HG03097 (cell line): ENCODE results near the gene ZNF177.
"Not testable (repeated sequence)": the region's sequence is repeated elsewhere in the genome, so short reads cannot be mapped to it uniquely, and the experiment has no call there.

Experiments used
- ATAC-seq: cut with Tn5 transposase; IDR thresholded peaks from one replicate; pipeline ENCODE4 v1.9.1; 2021; ENCODE audit not compliant: unreplicated experiment, low FRiP score

Gene ZNF177

DNA sequence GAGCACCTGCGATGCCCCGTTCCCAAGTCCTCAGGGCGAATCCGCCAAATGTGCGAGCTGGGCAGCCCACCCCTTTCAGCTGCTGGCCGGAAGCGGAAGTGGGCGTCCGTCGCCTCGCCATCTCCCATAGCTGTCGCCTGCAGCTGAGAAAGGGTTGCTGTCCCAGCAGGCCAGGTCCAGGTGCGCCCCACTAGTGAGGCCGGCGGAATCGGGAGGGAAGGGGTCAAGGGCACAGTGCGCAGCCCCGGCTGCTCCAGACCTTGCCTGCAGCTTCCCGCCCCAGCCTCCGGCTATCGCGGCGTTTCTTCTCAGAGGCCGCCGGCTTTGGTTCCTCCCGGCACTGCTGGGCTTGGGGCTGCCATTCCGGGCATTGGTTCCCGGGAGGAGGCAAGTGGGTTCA is at the start of gene ZNF177:
Gene ZNF177 (plus strand): TSS at position 109 of the 400 bp plus-strand sequence. CDS start 15,299 bp downstream, outside the sequence.
- ATAC-seq: no peak

- no peak for ATAC-seq
Observed at GRCh38 chr19:9313756-9314155, 49.1 kb upstream of the ZNF177 start.

DNA sequence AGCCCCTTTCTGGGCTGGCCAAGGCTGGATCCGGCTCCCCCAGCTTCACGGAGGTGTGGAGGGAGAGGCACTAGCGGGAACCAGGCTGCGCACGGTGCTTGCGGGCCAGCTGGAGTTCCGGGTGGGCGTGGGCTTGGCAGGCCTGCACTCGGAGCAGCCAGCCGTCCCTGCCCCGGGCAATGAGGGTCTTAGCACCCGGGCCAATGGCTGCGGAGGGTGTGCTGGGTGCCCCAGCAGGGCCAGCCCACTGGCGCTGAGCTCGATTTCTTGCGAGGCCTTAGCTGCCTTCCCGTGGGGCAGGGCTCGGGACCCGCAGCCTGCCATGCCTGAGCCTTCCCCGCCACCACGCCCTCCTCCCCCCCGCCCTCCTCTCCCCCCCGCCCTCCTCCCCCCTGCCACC is 41.5 kb upstream of the ZNF177 start:
- ATAC-seq: no peak

- not testable (repeated sequence) for ATAC-seq
Observed at GRCh38 chr19:9321756-9322155, 41.1 kb upstream of the ZNF177 start.

GRCh38 chr19:9322201-9322600 is 40.6 kb upstream of the ZNF177 start:
- ATAC-seq: not testable (repeated sequence)

DNA sequence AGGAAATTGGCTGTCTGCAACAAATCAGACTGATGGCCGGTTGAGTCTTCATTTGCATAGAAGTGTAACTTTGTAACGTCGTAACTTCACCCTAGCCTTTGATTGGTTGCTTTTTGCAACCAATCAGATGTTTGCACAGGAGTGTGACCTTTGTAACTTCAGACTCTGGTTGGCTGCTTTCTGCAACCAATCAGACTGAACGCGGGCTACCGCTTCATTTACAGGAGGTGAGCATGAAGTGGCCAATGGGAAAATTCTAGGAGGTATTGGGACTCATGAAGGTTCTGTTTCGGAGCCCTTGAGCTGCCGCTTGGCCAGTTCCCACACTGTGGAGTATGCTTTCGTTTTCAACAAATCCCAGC is 39.3 kb upstream of the ZNF177 start:
- ATAC-seq: peak; percentile 20

GRCh38 chr19:9323919-9324583 is 38.8 kb upstream of the ZNF177 start, which contains the start of gene ZNF559:
Gene ZNF559 (plus strand): TSS chr19:9324179. CDS start chr19:9338550, 14,371 bp downstream.
- peak; percentile 98 for ATAC-seq

DNA sequence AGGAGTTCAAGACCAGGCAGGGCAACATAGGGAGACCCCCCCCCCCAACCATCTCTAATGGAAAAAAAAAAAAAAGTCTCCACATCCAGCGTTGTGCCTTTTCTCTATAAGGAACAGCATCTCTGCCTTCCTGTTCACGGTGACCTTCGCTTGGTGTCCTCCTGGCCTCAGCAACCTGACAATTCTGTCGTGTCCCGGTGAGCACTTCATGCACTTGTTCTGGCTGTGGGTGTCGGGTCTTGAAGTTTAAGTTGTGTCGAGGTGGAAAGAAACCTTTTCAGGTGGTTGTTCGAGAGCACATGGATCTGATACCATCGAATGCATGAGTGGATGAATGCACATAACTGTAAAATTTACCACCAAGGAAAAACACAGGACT is 38.2 kb upstream of the ZNF177 start:
- no peak for ATAC-seq

GRCh38 chr19:9329999-9330398 is 32.8 kb upstream of the ZNF177 start:
- ATAC-seq: no peak

GRCh38 chr19:9342610-9343304 is 20.1 kb upstream of the ZNF177 start:
- ATAC-seq: no peak

GRCh38 chr19:9345005-9345404 is 17.8 kb upstream of the ZNF177 start:
- no peak for ATAC-seq

DNA sequence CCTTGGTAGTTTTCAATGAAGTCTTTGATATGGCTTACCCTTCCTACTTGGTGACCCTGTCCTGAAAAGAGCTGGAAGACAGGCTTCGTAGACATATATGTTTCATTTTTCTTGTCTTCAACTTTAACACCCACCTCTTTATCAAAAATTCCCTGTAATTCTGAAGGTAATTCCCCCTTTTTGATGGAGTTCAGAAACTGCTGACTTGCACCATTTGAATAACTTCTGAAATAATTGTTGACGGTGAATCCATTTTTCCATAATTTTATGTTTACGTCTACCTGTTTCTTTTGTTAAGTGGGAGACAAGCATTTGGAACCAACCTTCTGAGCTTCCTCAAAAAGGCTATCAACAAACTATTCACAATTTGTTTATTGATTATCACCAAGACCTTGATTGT is 14.6 kb upstream of the ZNF177 start:
- no peak for ATAC-seq

DNA sequence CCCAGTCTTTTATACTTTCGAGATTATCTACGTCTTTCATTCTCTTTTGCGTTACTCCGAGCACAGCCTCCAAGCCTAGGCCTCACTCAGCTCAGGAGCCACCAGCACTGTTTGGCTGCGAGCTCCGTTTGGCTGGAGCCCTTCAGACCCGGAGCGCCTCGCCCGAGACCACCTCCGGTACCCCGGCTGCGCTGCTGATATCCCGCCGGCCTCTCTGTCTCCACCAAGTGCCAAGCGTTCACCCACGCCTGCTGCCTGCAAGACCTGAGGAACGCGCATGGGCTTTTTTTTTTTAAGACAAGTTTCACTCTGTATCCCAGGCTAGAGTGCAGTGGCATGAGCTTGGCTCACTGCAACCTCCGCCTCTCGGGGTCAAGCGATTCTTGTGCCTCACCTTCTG is 14.1 kb upstream of the ZNF177 start:
- no peak for ATAC-seq

DNA sequence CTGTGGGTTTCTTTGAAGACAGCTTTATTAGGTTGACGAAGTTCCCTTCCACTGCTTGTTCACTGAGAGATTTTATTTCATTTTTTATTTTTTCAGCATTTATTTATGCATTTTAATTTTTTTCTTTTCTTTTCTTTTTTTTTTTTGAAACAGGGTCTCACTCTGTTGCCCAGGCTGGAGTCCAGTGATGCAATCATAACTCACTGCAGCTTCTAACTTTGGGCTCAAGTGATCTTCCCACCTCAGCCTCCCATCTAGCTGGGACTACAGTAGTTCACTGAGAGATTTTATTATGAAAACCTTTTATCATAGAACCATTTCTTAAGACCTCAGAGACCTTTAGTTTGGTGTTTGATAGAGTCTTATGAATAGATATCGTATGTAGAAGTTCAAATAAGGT is 10.3 kb upstream of the ZNF177 start:
- ATAC-seq: no peak

DNA sequence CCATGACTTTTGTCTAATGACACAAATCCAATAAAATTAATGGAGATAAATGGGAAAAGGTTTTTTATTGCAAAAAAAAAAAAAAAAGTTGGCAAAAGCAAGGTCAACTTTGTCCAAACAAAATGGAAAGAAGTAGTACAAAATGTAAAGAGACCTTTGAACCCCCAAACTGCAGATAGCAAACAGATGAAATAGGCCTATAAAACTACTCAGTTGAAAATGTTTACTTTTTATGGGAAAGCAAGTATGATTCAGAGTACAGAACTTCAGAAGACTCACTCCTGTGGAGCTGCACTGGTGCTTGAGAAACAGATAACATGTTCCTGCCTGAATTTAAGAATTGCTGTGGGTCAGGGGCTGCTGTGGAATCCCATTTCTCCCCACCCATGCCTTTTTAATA is 9.8 kb upstream of the ZNF177 start:
- ATAC-seq: no peak

DNA sequence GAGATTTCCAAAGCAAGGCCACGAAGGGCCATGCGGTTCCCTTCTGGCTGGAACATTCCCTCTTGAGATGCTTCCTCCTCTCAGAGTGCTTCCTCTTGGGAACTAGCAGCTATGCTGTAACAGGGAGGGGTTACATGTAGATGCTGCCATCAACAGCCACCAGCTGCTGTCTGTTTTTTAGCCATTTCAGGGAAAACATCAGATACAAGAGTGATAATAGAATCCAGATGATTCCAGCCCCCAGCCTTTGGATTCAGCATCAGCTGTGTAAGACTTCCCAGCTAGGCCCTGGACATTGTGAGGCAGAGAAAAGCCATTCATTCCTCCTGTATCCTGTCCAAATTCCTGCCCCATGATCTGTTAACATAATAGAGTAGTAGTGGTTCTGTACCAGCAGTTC is 8.2 kb upstream of the ZNF177 start:
- no peak for ATAC-seq

DNA sequence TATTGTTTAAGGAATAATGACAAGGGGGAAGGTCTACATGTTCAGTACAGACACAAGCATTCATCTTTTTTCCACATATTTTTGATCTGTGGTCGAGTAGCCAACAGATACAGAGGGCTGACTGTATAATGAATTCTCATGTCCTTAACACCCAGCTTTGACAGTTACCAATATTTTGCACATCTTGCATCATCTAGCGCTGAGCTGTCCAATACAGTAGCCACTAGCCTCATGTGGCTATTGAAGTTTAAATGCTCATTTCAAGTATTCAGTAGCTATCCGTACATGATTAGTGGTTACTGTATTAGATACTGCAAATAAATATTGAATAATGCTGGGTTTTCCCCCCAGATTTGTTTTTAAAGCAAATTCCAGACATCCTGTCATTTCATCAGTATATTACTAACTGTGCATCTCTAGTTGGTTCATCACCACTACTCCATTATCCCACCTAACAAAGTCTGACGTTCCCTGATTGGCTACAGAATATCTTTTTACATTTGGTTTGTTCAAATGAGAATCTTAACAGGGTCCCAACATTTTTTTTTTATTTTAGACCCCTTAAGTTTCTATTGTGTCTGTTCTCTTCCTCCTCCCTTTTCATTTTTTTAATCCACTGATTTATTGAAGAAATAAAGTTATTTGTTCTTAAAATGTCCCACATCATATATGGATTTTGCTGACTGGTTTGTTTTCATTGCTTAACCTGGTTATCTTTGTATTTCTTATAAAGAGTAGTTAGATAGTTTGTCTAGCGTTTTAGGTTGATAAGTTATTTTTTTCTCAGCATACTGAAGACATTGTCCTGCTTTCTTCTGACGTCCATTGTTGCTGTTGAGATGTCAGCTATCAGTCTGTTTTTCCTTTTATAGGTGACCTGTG is 8.2 kb downstream of the ZNF177 start:
- no peak for ATAC-seq

DNA sequence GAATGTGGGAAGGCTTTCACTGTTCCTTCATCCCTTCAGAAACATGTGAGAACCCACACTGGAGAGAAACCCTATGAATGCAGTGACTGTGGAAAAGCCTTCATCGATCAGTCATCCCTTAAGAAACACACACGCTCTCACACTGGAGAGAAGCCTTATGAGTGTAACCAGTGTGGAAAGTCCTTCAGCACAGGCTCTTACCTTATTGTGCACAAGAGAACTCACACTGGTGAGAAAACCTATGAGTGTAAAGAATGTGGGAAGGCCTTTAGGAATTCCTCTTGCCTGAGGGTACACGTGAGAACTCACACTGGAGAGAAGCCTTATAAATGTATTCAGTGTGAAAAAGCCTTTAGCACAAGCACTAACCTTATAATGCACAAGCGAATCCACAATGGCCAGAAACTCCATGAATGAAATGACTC is 18.6 kb downstream of the ZNF177 start:
- no peak for ATAC-seq

DNA sequence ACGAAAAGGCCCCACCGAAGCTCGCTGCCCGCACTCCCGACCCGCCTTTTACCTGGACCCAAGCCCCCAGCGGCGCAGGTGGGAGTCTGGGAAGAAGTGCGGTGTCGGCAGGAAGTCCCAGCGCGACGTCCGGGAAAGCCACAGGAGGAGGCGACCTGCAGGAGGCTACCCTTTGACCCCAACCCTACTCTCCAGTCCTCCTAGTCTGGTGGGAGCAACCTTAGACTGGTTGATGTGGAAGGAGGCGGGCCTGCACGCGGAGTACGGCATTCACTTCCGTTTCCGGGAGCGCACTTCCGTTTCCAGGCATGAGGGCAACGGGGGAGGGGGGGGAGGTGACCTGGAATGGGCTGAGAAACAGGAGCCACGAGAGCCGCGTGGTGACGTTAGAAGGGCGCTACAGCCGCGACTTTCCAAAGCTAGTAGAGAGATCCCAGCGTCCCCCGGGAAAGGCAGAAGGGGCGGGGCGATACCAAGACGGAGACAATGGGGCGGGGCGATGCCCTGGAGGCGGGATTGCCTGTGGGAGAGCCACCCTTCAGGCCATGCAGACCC is 44.1 kb downstream of the ZNF177 start:
- ATAC-seq: no peak

- ATAC-seq: no peak
Observed at GRCh38 chr19:9407827-9408226, 45.0 kb downstream of the ZNF177 start.
